ENCODE results near the gene CNST. TPM values are rescaled to one million over a fixed set of nuclear protein-coding genes. Genes with fewer than 3 reads are reported as not detected.

CNST gene
- total and polyA plus RNA-seq, 2 of the 13 experiments (the other 11 are each of a cell fraction or from before 2014, with no cell fraction given): 6.3 to 12.4 TPM

GRCh38 chr1:246659594-246660140, 93.4 kb downstream of the CNST start:
- ChIA-PET POLR2A (no interaction called here), CTCF (ENCODE audit: low intra/inter-chr PET ratio, low total read pairs) (no interaction called here)
- FAIRE-seq: no peak
- H3K9ac ChIP-seq (ENCODE audit: insufficient read depth, low read depth, low read length): no peak overlapping the region
- H2AFZ ChIP-seq (ENCODE audit: low read length): no peak overlapping the region
- H3K4me2 ChIP-seq (ENCODE audit: low read depth, low read length): no peak overlapping the region
- ATAC-seq: no peak
- no peaks in the 10 kb centered on the region for H3K79me2 ChIP-seq (ENCODE audit: insufficient read depth, low read length)
- H3K4me3 ChIP-seq (replicated peaks in 1 of 3; ENCODE audit: insufficient read depth in 1 of 3, low read depth in 2 of 3, low read length in 3 of 3): no peak overlapping the region
- H3K27ac ChIP-seq (ENCODE audit: extremely low read length, insufficient read depth, low read length): no peak overlapping the region
- intact Hi-C loops (cut with micrococcal nuclease; ENCODE audit: unreplicated experiment): no loop called here
- WGBS (ENCODE audit: low lambda C conversion rate): 95% methylated on average over 6 of the region's 6 CpGs
- no TSS peak for BruUV-seq (replicated peaks)
- no peaks in the 10 kb centered on the region for H3K27me3 ChIP-seq (ENCODE audit: control insufficient read depth in 1 of 2, insufficient read depth in 2 of 2, low read length in 2 of 2)
- H3K9me3 ChIP-seq (ENCODE audit: low read length): no peaks in the 10 kb centered on the region
- in situ Hi-C loops (cut with HindIII; ENCODE audit: extremely low pct_ligation_motif_present, low pct_unique_long_range_greater_than_20kb): no loop called here
- no peaks in the 10 kb centered on the region; the same call in 1 of the 2 replicates for H3K4me1 ChIP-seq (ENCODE audit: insufficient read depth, low read length)
- no peak for DNase-seq (ENCODE audit: low spot score)
- H4K20me1 ChIP-seq (ENCODE audit: insufficient read depth, low read length): no peaks in the 10 kb centered on the region
- H3K36me3 ChIP-seq (replicated peaks in 1 of 2; ENCODE audit: control insufficient read depth in 1 of 2, insufficient read depth in 2 of 2, low read length in 2 of 2): peaks cover 0 to 17% of the 10 kb centered on the region in 2 experiments; a peak in 3 of 5 replicates
- no peak for TF ChIP-seq KDM2A (CRISPR knock-in tag; IDR thresholded peaks at IDR 0.05; ENCODE audit: borderline replicate concordance, low read depth)
- TF ChIP-seq ZUFSP (CRISPR knock-in tag; IDR thresholded peaks at IDR 0.05; ENCODE audit: borderline replicate concordance): no peak
- TF ChIP-seq KAT7 (CRISPR knock-in tag; IDR thresholded peaks at IDR 0.05; ENCODE audit: borderline replicate concordance): no peak
- TF ChIP-seq ZFP82 (CRISPR knock-in tag; IDR thresholded peaks at IDR 0.05; ENCODE audit: borderline replicate concordance): no peak
- TF ChIP-seq NR1H2 (CRISPR knock-in tag; IDR thresholded peaks at IDR 0.05; ENCODE audit: borderline replicate concordance, low read depth): no peak
- TF ChIP-seq ZKSCAN1 (IDR thresholded peaks at IDR 0.05; ENCODE audit: low read length): no peak
- no peak for TF ChIP-seq ZNF142 (CRISPR knock-in tag; IDR thresholded peaks at IDR 0.05)
- TF ChIP-seq MAFF (IDR thresholded peaks at IDR 0.05; ENCODE audit: low read depth, low read length): peak; percentile 76
- no peak for TF ChIP-seq PAWR (CRISPR knock-in tag; IDR thresholded peaks at IDR 0.05; ENCODE audit: borderline replicate concordance)
- peak; percentile 66 to 84 for TF ChIP-seq MAFK (conservative IDR thresholded peaks at IDR 0.05 in 1 of 2, IDR thresholded peaks at IDR 0.05 in 1 of 2; ENCODE audit: low read length in 2 of 2)
- TF ChIP-seq EEA1 (CRISPR knock-in tag; IDR thresholded peaks at IDR 0.05; ENCODE audit: borderline replicate concordance): no peak
- no peak for TF ChIP-seq ARID4A (CRISPR knock-in tag; IDR thresholded peaks at IDR 0.05; ENCODE audit: borderline replicate concordance)

Data from HepG2 (cell line).